Activated CD8-positive, alpha-beta memory T cell treated with anti-CD3 and anti-CD28 coated beads, Interleukin-2, amount 50 U/mL, for 24 hours (primary cell): ENCODE data around the gene PER2.
A peak's percentile ranks its signal among the peaks of the same experiment; 100 is the strongest.

Source experiments
- DNase-seq: peaks from one replicate; pipeline ENCODE4 v3.0.0-alpha.2; 2020; ENCODE audit errors: extremely low read depth

The PER2 gene

DNA sequence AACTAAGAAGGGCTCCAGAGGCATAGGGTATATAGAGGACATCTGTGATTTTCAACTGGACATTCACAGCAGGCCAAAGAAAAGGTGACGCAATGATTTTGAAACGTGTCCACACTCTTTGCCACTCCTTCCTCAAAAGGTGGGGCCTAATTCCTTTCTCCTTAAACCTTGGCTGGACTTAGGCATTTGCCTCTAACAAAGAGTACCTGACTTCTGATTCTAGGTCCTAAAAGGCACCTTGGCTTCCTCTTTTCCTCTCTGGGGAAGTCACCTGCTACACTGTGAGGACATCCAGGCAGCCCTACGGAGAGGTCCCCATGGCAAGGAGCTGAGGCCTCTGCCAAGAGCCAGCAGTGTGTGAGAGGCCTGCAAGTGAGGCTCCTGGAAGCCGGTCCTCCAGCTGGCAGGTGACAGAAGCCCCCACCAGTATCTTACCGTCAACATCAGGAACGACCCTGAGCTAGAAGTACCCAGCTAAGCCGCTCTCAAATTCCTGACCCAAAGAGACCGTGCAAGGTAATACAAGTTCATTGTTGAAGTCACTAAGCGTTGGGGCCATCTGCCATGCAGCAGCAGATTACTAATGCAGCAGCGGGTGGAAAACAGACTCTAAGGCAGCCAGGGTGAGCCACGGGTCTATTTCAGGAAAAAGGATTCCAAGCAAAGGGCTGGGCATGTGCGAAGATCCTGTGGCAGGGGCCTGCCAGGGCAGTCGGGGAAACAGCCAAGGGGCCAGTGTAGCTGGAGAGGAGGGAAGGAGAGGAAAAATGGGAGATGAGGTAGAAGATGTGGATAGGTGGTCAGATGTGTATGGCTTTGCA lies 41.2 kb downstream of the PER2 start:
- DNase-seq, result no peak

DNA sequence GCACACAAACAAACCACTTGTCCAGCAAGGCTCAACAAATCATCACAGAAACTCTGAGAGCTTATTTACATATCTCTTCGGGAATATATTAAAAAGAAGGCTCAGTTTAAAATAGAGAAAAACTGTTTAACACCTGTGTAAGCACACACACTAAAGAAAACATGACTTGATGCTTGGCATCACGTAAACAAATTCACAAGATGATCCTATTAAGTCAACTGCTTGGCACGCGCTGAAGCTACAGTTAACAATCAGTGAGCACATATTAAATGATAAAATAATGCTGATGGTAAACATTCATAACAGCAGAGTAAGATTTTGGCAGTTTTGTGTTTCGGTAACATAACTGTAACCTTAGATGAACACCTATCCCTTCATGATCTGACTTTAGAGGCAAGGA lies 44.3 kb downstream of the PER2 start:
- DNase-seq, result no peak

DNA sequence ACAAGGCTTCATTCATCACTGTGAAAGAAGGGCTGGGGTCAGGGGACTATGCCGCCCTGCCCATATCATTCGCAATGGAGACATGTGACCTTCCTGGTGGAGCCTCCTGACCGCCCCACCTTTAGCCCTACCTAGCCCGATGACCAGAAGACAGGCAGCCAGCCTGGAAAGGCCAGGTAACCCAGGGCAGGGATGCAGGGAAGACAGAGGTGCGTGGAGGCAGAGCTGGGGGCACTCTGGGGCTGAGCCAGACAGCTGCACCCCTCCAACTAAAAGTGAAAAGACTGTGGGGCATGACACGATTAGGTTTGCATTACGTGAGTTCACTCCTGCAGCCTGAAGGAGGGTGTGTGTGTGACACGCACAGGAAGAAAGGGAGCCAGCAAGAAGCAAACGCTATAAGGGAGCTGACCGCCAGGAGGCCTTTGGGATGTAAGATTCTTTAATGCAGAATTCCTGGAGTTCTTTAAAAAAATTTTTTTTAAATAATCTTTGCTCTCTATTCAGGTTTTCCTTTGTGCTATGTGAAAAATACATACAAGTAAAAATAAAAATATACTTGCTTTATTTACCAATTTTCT lies 44.8 kb downstream of the PER2 start:
- DNase-seq, result no peak

DNA sequence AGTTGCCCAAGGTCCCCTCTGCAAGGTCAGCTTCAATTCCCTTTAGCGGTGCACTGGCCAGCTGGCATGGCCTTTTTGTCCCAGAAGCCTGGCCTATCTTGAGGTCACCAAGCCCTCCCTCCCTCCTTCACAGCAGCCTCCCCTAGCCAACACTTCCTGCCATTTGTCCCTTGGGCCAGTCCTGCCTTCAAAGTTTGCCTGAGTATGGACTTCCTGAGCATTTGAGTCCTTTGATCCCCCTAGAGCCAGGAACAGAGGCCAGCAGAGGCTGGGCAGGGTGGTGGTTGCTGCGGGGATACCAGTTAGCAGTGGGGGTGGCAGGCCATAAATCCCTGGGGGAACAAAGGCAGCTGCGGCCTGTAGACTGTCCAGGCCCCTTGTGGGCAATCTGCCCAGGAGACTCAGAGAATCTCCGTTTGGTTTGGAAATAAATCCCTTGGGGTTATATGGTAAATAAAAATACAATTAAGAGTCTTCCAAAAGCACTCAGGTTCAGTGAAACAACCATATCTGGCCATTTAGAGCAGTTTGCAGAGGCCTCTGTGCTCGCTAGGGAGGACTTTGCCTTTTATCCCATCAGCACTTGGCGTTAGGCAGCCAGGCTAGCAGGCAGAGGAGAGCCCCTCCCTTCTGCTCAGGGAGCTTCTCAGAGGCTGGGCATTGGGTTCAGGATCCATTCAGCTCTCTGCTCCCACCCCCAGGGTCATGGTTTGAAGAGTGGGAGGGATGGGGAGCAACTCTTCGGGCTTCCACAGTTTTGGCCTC lies 45.5 kb downstream of the PER2 start:
- no peak for DNase-seq

DNA sequence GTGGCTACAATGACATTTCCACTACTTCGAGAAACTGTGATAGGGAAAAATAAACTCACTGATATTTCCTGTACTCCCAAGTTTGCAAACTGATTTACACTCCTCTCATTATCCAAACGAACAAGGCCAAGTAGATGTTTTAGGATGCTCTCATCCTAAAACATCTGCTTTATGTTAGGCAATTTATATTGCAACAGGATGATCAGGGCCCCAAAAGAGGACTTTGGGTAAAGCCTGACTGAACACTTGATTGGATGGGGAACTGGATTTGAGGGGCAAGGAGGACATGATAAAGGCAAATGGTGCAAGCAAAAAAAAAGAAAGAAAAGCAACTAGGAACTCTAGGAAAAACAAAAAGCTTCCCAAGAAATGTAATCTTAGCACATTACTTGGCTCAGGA lies 46.4 kb downstream of the PER2 start:
- no peak for DNase-seq

DNA sequence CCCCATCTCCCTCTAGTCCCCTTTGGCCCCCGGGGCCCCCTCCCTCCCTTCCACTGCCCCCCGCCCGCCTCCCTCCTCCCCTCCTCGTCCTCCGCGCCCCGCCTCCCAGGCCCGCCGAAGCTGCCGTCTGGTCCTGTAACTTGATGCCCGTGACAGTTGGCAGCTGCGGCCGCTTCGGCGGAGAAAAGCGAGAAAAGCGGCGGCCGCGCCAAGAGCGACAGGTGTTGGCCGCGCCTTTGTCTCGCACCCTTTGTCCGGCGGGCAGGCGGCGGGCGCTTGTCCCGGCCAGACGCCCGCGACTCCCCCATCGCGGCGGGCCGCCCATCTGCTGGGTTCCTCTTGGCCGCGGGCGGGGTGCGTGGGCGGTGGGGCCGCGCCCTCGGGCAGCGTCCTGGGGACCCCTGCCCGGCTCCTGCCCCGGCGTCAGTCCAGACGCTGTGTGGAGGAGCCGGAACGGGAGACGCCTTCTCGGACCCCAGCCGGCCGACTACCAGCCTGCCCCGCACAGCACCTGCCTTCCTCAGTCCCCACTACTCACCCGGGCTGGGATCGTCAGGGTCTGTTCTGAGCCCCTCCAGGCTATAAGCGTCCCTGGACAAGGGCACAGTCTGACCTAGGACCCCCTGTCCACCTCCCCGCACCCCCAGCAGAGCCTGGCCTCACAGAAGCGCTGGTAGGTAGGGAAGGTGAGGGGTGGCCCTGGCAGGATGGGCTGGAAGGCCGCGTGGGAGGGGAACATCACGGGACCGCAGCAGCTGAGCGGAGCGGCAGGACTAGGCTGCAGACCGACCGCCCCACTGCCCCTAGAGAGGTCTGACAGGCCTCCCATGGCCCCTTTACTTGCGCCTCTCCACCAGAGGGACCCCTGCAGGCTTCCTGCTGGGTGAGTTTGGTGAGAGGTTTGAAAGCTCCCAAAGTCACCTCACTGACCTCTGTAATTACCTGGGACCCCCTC lies 47.4 kb downstream of the PER2 start:
- no peak for DNase-seq

DNA sequence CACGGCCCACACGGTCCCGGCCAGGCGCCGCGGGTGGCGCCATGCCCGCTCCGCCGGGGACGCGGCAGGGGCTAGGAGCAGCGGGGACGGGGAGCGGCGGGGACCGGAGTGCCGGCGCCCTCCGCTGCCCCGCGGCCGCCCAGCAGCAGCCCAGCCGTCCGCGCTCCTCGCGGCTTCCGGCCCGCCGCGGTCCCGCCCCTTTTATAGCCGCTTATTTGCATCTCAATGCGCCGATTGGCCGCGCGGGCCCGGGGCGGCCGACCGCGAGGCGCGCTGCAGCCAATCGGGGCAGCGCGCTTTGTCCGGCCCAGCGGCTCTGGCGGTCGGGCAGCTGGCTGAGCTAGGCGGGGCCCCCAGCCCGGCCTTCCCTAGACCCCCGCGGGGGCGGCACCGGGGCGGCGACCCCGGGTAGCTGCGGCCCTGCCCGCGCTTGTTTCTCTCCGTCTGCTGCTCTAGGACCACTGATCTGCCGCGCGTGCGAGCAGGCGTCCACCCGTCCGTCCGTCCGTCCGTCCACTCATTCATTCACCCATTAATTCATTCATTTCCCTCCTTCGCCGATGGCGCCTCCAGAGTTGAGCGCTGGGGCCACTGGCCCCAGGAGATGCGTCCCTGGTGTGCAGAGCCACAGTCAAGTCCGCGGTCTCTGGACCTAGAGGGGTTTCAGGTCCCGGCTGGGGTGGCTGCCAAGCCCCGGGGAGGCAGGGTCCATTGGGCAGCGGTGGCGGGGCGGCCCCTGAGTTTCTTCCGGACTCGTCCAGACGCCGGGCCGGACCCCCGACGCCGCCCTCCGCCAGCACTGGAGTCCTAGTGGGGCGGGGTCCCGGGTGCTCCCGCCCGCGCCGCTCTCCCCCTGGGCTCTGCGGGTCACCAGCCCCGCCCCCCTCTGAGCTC lies 48.3 kb downstream of the PER2 start, which contains the start of gene HES6:
Gene HES6, minus strand, starts transcription at position 176 of the 894 bp plus-strand sequence. Its CDS starts 133 bp downstream, at position 43.
- no peak for DNase-seq

DNA sequence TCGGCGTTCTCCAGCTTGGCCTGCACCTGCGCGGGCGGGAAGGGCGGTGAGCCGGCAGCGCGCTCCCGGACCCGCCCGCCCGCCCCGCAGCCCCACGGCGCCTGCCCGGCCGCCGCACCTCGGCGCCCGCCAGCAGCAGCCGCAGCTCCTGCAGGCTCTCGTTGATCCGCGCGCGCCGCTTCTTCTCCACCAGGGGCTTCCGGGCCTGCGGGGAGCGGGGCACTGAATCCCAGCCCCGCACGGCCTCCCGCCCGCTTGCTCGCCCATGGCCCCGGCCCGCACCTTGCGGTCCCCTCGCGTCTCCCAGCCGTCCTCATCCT lies 48.9 kb downstream of the PER2 start:
- no peak for DNase-seq

DNA sequence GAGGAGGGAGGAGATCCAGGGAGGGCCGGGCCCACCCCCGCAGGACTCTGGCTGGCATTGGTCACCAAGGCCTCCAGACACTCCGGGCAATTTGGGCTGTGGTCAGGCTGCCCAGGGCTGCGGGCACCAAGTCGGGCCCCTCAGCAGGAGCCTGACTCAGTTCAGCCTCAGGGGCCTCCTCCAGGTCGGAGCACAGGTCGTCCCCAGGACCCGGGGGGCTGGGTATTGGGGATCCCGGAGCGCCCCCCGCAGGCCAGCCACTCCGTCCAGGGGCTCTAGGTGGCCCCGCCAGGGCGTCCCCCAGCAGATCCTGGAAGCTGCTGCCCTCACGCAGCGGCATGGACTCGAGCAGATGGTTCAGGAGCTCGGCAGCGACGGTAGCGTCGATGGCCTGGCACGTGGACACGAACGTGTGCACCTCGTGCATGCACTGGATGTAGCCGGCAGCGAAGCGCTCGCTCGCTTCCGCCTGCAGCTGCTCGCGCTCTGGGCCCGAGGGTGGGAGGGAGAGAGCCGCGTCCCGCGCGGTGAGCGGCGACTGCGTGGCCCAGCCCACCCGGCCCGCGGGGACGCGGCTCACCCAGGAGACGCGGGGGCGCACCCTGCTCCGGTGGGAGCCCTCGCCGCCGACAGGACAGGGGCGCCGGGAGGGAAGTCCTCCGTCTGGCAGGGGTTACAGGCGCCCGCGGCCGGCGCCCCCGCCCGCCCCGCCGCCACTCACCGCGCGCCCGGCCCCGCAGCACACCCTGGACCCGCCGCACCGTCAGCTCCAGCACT lies 49.5 kb downstream of the PER2 start:
- DNase-seq, result no peak

DNA sequence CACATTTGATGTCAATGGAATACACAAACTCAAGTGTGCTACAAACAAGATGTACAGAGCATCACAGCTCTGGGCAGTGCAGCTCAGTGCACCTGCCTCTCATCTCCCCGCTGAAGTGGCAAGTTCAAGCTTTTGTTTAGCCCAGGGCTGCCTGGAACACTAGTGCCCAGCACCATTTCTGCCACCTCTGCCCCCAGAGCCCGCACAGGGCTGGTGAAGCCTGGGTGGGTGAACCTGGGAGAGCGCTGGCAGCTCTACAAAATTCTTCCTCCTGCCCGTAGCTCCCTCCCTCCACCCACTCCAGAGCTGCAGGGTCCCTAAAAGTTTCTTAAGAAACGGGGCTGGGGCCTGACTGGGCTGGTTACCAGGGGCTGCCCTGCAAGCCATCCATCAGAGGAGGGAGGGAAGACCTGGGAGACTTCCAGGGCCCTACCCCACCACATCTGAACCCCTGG lies 50.1 kb downstream of the PER2 start:
- no peak for DNase-seq

DNA sequence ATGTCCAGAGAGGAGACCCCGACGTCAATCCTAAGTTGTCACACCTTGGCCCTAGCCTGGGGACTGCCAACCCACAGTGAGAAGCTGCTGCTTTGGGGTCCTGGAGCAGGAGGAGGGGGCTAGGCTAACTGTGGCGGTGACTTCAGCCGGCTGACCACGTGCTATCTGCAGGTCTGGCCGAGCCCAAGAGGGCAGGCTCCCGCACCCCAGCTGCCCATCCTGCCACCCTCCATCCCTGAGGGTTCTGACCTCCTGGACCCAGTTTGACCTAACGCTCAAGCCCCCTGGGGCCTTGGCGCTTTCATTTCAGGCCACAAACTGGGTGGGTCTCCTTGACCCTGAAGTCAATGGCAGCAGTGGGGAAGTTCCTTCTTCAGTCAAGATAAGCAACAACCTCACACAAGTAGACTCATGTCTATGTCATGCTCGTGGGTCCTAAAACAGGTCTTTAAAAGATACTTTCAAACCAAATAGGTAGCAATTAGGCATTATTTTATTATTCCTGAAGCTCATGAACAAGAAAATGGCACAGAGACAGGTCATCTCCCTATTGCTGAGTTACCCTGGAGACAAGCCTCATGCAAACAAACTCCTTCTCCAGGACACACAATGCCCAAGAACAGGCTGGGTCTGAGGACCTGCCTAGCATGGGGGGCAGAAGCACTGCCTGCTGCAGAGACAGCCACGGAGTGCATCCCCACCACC lies 50.8 kb downstream of the PER2 start:
- DNase-seq, result no peak

DNA sequence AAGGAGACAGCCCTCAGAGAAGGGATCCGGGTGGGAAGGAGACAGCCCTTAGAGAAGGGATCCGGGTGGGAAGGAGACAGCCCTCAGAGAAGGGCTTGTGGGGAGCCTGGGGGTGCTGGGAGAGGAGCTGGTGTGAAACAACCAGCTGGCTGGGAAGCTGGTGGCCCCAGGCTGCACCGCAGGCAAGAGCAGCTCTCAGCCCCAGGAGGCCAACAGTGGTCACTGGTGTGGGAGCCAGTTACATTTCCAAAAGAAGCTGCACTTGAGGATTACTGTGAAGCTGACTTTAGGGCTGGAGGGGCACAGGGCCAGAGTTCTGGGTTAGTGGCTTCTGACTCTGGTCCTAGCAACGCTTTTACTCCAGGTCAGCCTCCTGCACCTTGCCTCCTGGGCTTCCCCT lies 51.8 kb downstream of the PER2 start:
- no peak for DNase-seq

DNA sequence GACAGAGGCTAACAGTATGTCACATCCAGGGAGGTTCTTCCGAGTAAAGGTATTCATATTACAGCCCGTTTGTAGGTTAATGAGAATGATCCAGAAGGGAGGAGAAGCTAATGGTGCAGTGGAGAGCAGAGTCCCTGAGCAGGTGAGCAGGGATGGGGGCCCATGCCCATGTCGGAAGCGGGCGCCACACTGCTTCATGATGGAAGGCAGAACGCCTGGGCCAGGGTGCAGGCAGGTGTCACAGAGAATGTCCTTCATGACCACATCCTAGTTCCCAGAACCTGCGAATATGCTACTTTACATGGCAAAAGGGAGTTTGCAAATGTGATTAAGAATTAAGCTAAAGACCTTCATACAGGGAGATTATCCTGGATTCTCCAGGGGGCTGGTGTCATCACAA lies 52.6 kb downstream of the PER2 start:
- no peak for DNase-seq

DNA sequence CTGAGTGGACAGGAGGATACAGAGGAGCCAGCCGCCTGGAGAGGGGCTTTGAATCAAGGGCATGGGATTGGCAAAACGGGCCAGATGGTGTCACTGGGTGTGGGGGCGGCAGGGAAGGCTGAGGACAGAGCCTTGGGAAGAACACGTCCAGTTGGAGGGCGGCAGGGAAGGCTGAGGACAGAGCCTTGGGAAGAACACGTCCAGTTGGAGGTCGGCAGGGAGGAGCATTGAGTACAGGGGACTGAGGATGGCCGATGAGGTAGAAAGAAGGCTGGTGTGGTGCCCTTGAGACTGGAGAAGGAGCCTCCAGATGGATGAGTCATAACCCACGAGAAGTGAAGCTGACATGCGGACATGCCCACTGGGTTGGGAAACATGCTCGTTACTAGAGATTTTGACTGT lies 53.1 kb downstream of the PER2 start:
- no peak for DNase-seq

DNA sequence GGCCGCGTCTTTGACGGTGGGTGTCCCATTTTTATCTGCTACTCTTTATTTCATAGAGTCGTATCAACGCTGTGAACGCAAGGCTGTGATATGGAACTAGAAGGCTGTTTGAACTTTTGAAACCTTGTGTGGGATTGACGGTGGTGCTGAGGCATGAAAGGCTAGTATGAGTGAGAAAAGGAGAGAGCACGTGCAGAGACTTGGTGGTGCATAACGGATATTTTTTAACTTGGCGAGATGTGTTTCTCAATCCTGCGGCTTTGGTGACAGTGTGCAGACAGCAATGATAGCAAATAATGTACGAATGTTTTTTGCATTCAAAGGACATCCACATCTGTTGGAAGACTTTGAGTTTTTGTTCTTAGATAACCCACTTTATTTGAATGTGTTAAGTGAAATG lies 54.8 kb downstream of the PER2 start:
- no peak for DNase-seq

DNA sequence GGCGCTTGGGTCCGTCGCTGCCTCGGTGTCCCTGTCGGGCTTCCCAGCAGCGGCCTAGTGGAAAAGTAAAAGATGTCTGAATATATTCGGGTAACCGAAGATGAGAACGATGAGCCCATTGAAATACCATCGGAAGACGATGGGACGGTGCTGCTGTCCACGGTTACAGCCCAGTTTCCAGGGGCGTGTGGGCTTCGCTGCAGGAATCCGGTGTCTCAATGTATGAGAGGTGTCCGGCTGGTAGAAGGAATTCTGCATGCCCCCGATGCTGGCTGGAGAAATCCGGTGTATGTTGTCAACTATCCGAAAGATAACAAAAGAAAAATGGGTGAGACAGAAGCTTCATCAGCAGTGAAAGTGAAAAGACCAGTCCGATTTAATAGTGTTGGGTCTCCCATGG lies 56.6 kb downstream of the PER2 start:
- no peak for DNase-seq

DNA sequence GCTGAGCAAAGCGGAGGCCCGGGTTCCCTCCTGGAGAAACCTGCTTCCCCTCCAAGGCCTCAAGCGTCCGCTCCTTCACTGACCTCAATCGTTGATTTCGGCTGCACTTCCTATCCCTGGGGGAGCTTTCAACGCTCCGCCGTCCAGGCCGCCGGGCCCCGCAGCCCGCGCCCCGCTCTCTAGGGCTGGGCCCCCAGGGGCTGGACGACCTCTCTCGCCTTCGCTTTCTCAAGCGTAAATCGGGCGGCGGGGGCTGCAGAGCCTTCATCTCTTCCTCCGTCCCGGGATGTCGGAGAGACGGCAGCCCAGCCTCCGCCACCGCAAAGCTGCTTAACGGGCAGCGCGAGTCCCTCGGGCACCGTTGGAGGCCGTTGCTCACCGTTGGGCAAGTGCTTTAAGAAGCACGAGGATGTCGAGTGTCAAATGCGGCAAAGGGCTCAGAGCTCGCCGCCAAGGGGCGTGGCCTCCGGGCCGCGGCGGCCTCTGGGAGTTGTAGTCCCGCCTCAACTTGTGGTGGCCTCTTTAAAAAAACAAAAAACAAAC lies 57.1 kb downstream of the PER2 start:
- DNase-seq, result peak; percentile 47

DNA sequence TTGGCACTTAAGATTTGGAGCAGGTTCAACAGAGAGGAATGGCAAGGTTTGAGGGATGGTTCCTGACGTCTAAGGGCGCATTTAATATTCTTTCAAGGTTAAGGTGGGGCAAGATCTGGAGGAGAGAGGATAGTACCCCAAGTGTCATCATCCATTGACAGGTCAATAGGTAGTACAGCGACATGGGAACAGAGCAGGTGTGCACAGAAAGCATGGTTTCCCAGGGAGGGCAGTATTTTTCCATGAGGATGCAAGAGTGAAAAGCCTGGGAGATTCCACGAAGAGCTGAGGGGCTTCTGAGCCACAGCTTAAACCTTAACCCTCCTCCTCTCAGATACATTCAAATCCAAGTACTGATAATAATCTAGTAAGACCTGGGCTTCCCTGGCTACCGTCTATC lies 57.7 kb downstream of the PER2 start:
- no peak for DNase-seq

DNA sequence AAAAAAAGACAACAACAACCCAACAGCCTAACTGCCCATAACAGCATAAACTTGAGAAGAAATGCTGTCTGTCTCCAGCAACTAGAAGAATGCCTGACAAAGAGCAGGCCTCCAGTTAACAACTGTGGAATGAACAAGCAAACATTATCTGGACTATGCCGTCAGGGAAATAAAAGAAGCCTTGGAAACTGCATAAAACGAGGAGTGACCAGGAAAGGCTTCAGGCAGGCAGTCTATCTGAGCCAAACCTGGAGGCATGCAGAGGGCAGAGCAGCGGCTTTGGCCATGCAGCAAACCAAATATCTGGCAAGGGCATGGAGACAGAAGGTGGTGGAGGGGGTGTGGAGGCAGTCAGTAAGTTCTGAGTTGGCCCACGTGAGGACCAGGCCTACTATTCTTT lies 59.7 kb downstream of the PER2 start:
- DNase-seq, result no peak
